Head of caudate nucleus (tissue), 42 donors: ENCODE data around the gene PSME3.

Source experiments
- DNase-seq, 42 donors: peaks; one replicate each; pipeline versions ENCODE4 v3.0.0 to v3.0.0-alpha.2; 2020 to 2021; ENCODE audit warnings: mixed read lengths in 7 of 42
- intact Hi-C: fragments of 100-400 bp; cut with DNase I; formaldehyde crosslinking; loops from one replicate; pipeline ENCODE4 v1.15.0; 2022

Gene PSME3, protein sequence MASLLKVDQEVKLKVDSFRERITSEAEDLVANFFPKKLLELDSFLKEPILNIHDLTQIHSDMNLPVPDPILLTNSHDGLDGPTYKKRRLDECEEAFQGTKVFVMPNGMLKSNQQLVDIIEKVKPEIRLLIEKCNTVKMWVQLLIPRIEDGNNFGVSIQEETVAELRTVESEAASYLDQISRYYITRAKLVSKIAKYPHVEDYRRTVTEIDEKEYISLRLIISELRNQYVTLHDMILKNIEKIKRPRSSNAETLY

DNA sequence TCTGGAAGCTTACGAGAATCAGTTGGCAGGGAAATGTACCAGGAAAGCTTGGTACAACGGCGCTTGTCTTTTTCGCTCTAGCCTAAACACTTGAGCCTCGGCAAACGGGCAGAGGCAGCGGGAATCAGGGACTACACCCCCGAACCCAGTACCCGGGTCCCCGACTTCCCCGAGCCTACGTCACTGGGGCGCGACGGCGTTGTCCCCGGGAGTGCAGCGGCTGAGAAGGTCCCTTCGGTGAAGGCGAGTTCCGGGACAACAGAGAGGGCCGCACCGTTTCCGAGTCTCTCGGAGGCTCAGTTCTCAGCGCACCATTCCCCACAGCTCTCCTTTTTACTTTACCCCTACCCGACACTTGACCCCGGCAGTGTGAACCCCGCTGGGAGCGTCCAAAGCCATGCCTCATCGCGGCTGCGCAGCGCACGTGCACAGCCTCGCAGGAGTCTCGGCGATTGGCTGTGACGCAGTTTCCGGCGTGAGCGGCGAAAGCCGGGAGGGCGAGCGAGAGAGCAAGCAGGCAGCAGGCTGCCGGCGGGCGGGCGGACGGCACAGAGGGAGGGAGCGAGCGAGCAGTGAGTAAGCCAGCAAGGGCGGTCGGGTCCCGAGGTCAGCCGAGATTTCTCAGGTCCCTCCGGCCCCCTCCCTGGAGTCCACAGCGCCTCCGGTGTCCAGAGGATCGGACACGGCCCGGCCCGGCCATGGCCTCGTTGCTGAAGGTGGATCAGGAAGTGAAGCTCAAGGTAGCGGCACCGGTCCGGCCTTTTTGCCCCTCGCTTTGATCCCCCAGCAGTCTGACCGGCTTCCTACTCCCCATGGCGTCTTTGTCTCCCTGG, at the start of gene PSME3:
Gene PSME3 (plus strand): TSS at position 464 of the 833 bp plus-strand sequence. CDS start 235 bp downstream, at position 699.
- DNase-seq, result peak; percentile 78 to 97 (median 93)
- intact Hi-C loops, result no loop called here

DNA sequence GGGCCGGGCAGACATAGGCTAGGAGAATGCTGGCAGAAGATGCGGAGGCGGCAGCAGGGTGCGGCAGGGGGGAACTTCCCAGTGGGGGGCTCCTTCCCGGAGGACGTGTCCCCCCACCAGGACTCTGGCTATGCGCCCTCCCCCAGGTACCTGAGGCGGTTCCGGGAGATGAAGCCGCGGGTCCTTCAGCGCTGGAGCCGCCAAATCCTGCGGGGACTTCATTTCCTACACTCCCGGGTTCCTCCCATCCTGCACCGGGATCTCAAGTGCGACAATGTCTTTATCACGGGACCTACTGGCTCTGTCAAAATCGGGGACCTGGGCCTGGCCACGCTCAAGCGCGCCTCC, 49.4 kb upstream of the PSME3 start:
- DNase-seq, result no peak
- intact Hi-C loops, result no loop called here

DNA sequence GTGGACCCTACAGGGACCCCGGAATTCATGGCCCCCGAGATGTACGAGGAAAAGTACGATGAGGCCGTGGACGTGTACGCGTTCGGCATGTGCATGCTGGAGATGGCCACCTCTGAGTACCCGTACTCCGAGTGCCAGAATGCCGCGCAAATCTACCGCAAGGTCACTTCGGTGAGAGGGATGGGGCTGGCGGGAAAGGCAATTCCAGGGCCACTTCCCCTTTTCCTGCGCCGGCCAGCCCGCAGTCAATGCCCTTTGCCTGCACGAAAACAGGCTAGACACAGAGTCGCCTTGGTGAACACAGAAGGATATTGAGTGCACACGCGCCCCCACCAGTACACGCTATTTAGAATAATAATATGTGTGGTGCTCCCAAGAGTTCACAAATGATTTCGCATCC, 48.8 kb upstream of the PSME3 start:
- intact Hi-C loops, result no loop called here
- peak in 1 of 42 donors; percentile 19 for DNase-seq

DNA sequence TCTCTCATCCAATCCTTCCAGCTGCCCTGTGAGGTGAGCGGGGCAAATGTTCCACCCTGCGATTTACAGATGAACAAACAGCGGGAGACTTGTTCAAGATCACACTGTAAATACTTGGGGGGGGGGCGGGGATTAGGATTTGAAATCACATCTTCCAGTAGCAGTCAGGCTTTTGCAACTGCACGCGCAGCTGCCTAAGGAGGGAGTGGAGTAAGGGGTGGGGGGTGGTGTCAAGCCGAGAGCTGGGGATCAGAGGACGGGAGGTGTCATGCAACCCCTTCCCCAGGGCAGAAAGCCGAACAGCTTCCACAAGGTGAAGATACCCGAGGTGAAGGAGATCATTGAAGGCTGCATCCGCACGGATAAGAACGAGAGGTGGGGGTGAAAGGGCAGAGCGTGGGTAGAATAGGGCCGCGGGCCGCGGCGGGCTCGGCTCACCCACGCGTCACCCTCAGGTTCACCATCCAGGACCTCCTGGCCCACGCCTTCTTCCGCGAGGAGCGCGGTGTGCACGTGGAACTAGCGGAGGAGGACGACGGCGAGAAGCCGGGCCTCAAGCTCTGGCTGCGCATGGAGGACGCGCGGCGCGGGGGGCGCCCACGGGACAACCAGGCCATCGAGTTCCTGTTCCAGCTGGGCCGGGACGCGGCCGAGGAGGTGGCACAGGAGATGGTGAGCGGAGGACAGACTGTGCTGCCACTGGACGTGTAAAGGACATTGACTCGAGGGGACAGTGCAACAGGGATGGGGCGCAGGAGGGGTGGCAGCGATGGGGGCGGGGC, 48.2 kb upstream of the PSME3 start:
- DNase-seq, result peak in 2 of 42 donors; percentile 18 to 27

DNA sequence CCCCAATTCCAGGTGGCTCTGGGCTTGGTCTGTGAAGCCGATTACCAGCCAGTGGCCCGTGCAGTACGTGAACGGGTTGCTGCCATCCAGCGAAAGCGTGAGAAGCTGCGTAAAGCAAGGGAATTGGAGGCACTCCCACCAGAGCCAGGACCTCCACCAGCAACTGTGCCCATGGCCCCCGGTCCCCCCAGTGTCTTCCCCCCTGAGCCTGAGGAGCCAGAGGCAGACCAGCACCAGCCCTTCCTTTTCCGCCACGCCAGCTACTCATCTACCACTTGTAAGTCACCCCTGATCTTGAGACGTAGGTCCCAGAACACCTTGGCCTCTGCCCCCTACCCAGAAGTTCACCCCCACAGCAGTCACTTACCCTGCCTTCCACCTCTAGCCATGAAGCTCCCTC, 45.9 kb upstream of the PSME3 start:
- intact Hi-C loops, result no loop called here
- no peak for DNase-seq

More for the DNA sequence above, 48.2 kb upstream of the PSME3 start:
- intact Hi-C loops, result no loop called here

DNA sequence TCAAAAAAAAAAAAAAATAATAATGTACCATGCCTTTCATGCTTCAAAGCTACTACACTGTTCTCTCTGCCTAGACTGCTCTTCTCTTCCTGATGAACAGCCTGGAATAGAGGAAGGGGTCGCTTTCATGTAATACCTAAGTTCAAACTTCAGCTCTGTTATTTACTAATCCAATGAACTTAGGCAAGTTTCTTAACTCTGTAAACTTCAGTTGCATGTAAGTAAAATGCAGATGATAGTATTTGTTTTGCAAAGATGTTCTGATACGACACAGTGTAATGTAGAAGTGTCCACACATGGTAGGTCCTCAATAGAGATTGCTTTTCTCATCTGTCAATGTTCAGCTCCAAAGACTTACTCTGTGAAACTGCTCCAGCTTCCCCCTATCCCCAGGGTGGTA, 41.2 kb upstream of the PSME3 start:
- intact Hi-C loops, result no loop called here

DNA sequence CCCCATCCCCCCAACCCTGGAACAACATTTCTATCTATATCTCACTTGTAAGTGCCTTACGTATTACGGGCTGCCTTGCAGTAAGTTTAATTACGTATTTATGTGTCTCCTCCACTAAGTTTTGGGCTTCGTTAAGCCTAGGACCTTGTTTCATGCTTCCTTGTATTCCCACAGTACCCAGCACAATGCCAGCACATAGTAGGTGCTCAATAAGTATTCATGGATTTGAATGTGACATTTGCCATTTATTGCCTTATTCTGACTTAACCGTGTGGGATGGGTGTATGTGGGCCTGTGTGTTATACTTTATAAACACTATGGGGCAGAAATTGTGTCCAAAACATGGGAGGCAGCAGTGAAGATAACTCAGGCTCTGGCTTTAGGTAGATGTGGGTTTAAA, 40.7 kb upstream of the PSME3 start:
- DNase-seq, result no peak
- intact Hi-C loops, result no loop called here

More for the DNA sequence above, 41.2 kb upstream of the PSME3 start:
- no peak for DNase-seq

DNA sequence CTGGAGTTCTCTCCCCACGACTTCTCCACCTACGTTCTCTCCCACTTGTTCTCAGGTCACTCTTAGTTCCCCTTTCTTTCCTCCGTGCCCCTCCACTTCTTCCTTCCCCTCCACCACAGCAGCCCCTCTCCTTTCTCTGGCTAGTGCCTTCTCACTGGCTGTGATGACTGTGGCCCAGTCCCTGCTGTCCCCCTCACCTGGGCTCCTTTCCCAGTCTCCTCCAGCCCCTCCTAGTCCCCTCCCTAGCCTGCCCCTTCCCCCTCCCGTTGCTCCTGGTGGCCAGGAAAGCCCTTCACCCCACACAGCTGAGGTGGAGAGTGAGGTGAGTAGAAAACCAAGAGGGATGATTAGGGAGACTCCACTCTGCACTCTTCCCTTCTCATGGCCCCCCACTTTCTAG, 38.1 kb upstream of the PSME3 start:
- intact Hi-C loops, result no loop called here
- DNase-seq, result no peak

DNA sequence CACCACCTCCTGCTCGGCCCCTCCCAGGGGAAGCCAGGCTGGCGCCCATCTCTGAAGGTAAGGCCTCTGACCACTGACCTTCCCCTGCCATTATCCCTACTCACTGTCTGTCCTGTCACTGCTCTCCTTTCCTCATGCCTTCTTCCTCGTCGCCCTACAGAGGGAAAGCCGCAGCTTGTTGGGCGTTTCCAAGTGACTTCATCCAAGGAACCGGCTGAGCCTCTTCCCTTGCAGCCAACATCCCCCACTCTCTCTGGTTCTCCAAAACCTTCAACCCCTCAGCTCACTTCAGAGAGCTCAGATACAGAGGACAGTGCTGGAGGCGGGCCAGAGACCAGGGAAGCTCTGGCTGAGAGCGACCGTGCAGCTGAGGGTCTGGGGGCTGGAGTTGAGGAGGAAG, 37.7 kb upstream of the PSME3 start:
- intact Hi-C loops, result no loop called here
- no peak for DNase-seq

DNA sequence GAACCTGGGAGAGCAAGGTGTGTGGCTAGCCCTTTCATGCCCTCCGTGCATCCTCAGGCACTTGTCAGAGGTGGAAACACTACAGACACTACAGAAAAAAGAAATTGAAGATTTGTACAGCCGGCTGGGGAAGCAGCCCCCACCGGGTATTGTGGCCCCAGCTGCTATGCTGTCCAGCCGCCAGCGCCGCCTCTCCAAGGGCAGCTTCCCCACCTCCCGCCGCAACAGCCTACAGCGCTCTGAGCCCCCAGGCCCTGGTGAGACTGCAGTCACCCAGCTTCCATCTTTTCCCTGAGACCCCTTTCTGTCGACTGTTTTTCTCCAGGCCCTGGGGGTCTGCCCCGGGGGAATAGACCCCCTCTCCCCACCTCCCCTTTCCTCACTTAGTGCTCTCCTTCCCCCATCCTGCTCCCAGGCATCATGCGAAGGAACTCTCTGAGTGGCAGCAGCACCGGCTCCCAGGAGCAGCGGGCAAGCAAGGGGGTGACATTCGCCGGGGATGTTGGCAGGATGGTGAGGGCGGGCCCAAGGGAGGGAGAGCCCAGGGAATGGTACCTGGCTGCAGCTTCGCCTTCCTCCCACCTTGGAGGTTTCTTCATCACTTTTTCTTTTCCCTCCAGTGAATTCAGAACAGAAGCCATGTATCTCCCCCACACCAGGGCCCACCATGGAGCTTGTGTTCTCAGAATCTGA, 37.0 kb upstream of the PSME3 start:
- DNase-seq, result no peak
- intact Hi-C loops, result no loop called here

DNA sequence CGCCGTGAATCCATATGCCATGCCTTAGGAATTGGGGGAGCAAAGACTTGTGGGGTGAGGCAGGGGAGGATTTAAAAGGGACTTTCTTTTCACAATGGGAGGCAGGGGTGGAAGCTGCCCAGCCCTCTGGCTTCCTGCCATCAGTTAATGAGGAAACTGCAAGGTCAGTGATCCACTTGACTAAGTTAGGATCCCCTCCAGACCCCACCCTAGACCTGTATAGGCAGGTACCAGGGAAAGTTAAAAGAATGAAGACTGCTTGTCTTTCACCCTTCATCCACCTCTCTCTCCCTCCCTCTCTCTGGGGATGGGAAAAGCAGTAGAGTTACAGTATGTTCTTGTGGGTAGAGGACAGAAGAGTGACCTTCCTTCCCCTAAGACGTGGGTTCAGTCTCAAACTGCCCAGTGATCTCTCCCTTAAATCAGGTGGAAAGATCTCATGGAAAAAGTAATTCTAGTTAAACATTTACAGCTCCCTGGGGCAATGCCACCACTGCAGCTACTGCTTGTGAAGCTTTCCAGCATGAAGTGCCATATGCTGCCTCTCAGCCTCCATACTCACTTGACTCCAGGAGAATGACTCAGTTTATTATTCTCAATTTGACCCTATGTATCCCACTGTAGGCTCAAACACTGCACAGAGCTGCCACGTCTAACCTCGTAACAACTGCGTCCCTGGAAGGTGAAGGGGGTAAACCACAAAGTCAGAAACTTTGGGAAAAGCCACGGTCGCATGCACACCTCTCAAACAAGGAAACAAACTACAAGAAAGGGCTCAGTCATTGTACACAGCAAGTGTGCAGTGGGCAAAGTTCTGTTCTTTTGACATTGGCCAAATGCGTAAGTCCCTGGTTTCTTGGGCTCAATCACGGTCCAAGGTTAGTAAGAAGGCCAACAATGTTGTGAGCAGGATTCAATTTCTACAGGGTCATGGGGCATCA, 35.9 kb upstream of the PSME3 start:
- no peak for DNase-seq
- intact Hi-C loops, result no loop called here

DNA sequence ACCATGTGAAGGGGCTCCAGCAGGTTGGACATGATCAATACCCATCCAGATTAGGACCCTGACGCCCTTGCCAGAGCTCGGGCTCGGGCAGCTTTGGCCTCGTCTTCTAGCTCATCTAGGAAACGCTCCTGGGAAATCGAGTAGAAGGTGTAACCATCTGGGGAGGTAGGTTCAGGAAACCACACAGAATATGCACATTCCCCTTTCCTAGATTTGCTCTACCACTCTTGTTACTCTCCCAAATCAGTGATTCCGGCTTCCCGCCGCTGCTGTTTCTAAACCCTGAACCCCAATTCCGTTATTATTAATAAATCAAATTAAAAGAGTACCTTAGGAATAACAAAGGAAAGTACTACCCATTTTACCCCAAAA, 35.2 kb upstream of the PSME3 start:
- intact Hi-C loops, result no loop called here
- no peak for DNase-seq

DNA sequence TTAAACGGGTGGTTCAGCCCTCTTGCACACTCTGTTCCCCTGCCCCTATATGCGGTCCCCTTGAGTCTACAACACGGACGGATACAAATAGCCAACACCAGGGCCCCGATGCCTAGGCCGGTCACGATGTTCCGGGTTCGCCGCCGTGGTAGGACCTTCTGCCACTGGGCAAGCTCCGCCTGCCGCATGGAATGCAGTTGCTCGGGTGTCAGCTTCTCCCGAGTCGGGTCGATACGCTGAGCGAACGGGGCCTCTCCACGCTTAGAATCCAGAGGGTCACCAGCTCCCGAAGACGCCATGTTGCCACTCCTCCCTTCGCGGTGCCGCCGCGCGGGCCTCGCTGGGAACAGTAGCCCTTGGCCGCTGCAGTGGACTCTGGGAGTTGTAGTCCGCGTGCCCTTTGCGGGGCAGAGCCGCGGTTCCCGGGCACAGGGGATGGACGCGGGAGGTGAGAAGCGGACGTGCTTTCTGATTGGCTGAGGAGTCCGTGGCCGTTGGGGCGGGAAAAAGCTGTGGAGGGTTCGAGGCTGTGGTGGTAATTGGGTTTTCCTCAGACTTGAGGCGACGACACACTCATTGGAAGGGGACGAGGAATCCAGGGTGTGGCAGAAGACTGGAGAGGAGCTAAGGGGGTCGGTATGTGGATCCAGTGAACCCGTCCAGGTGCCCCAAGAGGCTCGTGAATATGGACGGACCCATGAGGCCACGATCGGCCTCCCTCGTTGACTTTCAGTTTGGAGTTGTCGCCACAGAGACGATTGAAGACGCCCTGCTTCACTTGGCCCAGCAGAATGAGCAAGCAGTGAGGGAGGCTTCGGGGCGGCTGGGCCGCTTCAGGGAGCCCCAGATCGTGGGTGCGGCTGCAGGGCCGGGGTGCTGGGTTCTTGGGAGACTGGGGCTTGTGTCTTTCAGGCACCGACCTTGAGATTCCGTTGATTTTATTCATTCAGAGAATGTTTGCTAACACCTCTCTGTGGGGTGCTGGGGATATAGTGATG, 34.5 kb upstream of the PSME3 start, which contains the start of the genes CNTD1 and COA3:
Gene CNTD1 (plus strand): TSS at position 479 of the 998 bp plus-strand sequence. CDS start 207 bp downstream, at position 686.
Gene COA3 (minus strand): TSS at position 322 of the 998 bp plus-strand sequence. CDS start 23 bp downstream, at position 299.
- peak; percentile 81 to 95 (median 89) for DNase-seq
- intact Hi-C loops, result no loop called here

DNA sequence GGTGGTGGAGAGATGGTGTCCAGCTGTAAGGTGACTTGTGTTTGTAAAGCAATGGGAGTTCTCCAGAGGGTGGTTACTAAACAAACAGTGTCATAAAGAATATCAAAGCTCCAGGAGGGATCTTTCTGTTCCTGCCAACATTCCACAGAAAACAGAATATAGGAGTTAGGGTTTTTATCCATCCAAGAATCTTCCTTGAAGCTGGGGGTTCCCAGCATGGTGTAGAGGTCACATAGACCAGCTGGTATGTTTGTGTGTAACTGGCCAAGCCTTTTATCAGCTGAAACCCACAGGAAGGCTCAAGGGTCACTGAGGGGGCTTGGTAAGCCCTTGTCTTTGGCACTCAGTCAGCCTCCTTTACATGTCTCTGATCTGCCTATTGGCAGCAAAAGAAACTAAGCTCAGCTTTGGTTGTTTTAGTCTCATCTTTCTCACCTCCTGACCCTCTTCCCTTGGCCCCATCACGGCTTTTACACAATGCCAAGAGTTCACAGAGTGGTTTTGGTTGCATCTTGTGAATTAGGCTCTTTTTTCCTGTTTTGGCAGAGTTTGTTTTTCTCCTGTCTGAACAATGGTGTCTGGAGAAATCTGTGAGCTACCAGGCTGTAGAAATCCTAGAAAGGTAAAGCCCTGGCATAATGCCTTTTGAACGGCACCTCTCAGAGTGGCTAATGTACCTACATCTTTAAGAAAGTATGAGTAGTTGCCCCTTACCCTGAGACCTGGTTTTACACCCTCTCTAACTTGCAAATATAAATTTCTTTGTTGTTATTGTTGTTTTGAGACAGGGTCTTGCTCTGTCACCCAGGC, 29.9 kb upstream of the PSME3 start:
- intact Hi-C loops, result no loop called here
- no peak for DNase-seq

DNA sequence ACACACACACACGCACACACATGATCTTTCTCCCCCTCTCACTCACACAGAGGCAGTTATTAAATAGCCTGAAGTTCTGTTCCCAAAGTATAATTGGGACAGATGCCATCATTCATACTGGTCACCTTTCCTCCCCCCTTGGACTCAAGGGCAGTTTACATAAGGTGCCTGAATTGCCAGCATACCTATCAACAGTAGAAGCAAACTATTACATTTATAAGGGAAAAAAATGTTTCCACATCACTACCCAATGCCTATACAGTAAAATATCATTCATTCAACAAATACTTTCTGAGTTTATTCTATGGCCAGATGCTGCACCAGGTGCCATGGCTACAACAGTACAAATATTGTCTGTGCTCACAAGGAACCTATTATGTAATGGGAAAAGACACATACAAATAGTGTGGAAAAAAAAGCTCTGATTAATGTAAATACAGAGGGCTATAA, 28.3 kb upstream of the PSME3 start:
- DNase-seq, result no peak
- intact Hi-C loops, result no loop called here

DNA sequence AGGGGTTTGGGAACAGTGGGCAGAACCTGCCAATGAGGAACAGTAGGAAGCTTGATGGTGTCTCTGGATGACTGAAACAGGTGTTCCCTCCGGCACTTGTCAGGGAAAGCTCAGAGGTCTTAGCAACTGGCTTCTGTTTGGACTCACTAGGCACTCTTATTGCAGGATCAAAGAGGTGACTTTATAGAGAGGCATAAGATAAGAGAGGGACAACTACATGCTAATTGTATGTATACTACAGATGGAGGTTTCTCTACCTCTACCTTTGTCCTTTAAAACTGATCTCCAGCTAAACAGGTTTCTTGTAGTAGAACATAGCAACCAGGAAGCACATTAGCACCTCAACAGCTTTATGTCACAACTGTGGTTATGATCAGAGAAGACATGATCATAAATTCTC, 26.9 kb upstream of the PSME3 start:
- DNase-seq, result no peak
- intact Hi-C loops, result no loop called here
